H1 (cell line): ENCODE data around the gene PINLYP. TPM values are rescaled to one million over a fixed set of nuclear protein-coding genes. Genes with fewer than 3 reads are reported as not detected.

Source experiments
- CTCF ChIP-seq, 3 experiments: IDR thresholded peaks; 1 replicate in 2 of 3; 2 replicates in 1 of 3; pipeline versions ENCODE4 v1.5.1 to v1.6.1; 2011; ENCODE audit warnings: low read length in 3 of 3, mild to moderate bottlenecking in 3 of 3, inconsistent platforms in 2 of 3, low read depth in 1 of 3, moderate library complexity in 1 of 3; ENCODE audit not compliant: insufficient read depth in 1 of 3; ENCODE audit errors: control extremely low read depth in 1 of 3
- RFX5 ChIP-seq: IDR thresholded peaks from 2 replicates; pipeline ENCODE4 v1.6.1; 2011; ENCODE audit warnings: low read depth, low read length, improper control_type of control experiment, borderline replicate concordance
- SRF ChIP-seq: IDR thresholded peaks from 2 replicates; pipeline ENCODE4 v1.6.1; 2011; ENCODE audit warnings: mild to moderate bottlenecking, low read depth, low read length, moderate library complexity
- TEAD4 ChIP-seq: IDR thresholded peaks from 2 replicates; pipeline ENCODE4 v1.6.1; 2012; ENCODE audit warnings: low read depth, low read length, inconsistent platforms, mixed read lengths
- polyA plus RNA-seq, 7 experiments: library from polyadenylated mRNA; depleted of rRNA in 3 of 7; stranded (reverse) in 5 of 7; unstranded in 2 of 7; fragments of >200 nt in 5 of 7; fragments of 200-250 nt in 2 of 7; gene quantifications; 1 replicate in 5 of 7; 2 replicates in 1 of 7; 4 replicates in 1 of 7; pipeline versions ENCODE4 v1.2.1 to v1.2.3, GENCODE V29; 2011 to 2013; ENCODE audit warnings: missing spikeins in 2 of 7, mixed read lengths in 2 of 7
- total RNA-seq: library from RNA; stranded (reverse); fragmentation: NEBNext Ultra II Directional; extraction: Animal tissue kit (Norgen Biotek cat#: 25700); gene quantifications from 2 replicates; pipeline ENCODE4 v1.2.1, GENCODE V29; 2021

Gene PINLYP
- total and polyA plus RNA-seq, 2 of the 8 experiments (the other 6 are each of a cell fraction or from before 2014, with no cell fraction given) = 7.5 to 31.3 TPM

GRCh38 chr19:43594081-43594697 lies 18.6 kb downstream of the PINLYP start (continued):
- TF ChIP-seq TEAD4 (no peak), SRF (no peak), RFX5 (no peak), CTCF (IDR thresholded peaks at IDR 0.05; ENCODE audit: control extremely low read depth in 1 of 3, insufficient read depth in 1 of 3, low read depth in 1 of 3, low read length in 3 of 3) (no peak)
